OCI-LY1 (cell line): ENCODE measurements around the gene SLC49A3.
"Not testable (repeated sequence)": the region's sequence is repeated elsewhere in the genome, so short reads cannot be mapped to it uniquely, and the experiment has no call there.

Experiments used
- H2AFZ ChIP-seq: fragments of 200-600 bp; sonication (generic), shearing (Covaris generic); 2 replicates; pipeline ENCODE4 v1.6.0; 2014; ENCODE audit warnings: antibody characterized with exemption, mild to moderate bottlenecking, low read length
- H3F3A ChIP-seq: fragments of 200-600 bp; sonication (generic), shearing (Covaris generic); 2 replicates; pipeline ENCODE4 v1.6.0; 2014; ENCODE audit warnings: mild to moderate bottlenecking, antibody characterized with exemption, low read length, moderate library complexity; ENCODE audit not compliant: insufficient read depth
- H3K27ac ChIP-seq: fragments of 200-600 bp; sonication (generic); 2 replicates; pipeline ENCODE4 v1.5.1; 2014; ENCODE audit warnings: low read length, mixed run types, mild to moderate bottlenecking, low read depth; ENCODE audit not compliant: poor library complexity, severe bottlenecking
- H3K27me3 ChIP-seq: fragments of 200-600 bp; sonication (generic); 2 replicates; pipeline ENCODE4 v1.6.0; 2014; ENCODE audit warnings: antibody characterized with exemption, mild to moderate bottlenecking, low read length, moderate library complexity; ENCODE audit not compliant: insufficient read depth
- H3K36me3 ChIP-seq: fragments of 200-600 bp; sonication (generic); 2 replicates; pipeline ENCODE4 v1.6.1; 2014; ENCODE audit warnings: mild to moderate bottlenecking, antibody characterized with exemption, low read length, moderate library complexity, mixed read lengths; ENCODE audit not compliant: insufficient read depth
- H3K4me1 ChIP-seq: fragments of 200-600 bp; sonication (generic); 2 replicates; pipeline ENCODE4 v1.5.1; 2014; ENCODE audit warnings: mild to moderate bottlenecking, low read length, moderate library complexity; ENCODE audit not compliant: insufficient read depth, severe bottlenecking
- H3K4me2 ChIP-seq: fragments of 200-600 bp; sonication (generic), shearing (Covaris generic); 2 replicates; pipeline ENCODE4 v1.6.1; 2014; ENCODE audit warnings: low read length
- H3K4me3 ChIP-seq: fragments of 200-600 bp; sonication (generic); 2 replicates; pipeline ENCODE4 v1.5.1; 2014; ENCODE audit warnings: low read length, low read depth, mild to moderate bottlenecking, mixed read lengths; ENCODE audit not compliant: poor library complexity, severe bottlenecking
- H3K79me2 ChIP-seq: fragments of 200-600 bp; shearing (Covaris generic); 2 replicates; pipeline ENCODE4 v1.6.1; 2016; ENCODE audit warnings: mixed run types, low read length, mixed read lengths; ENCODE audit not compliant: insufficient read depth
- H3K9ac ChIP-seq: fragments of 200-600 bp; sonication (generic), shearing (Covaris generic); 2 replicates; pipeline ENCODE4 v1.6.1; 2014; ENCODE audit warnings: mild to moderate bottlenecking, low read length, mixed read lengths
- H3K9me2 ChIP-seq: fragments of 200-600 bp; sonication (generic), shearing (Covaris generic); 2 replicates; pipeline ENCODE4 v1.6.1; 2014; ENCODE audit warnings: low read depth, mild to moderate bottlenecking, low read length, mixed read lengths
- H3K9me3 ChIP-seq: fragments of 200-600 bp; shearing (Covaris generic); 2 replicates; pipeline ENCODE4 v1.6.1; 2014; ENCODE audit warnings: low read length, mixed read lengths
- H4K20me1 ChIP-seq: fragments of 200-600 bp; sonication (generic), shearing (Covaris generic); 2 replicates; pipeline ENCODE4 v1.6.0; 2016; ENCODE audit warnings: mild to moderate bottlenecking, low read length; ENCODE audit not compliant: insufficient read depth
- CTCF ChIP-seq: fragments of 200-600 bp; sonication (generic), shearing (Covaris generic); IDR thresholded peaks from 2 replicates; pipeline ENCODE4 v1.5.1; 2017; ENCODE audit warnings: mild to moderate bottlenecking, antibody characterized with exemption, low read length, moderate library complexity, mixed read lengths
- EZH2 ChIP-seq: fragments of 200-600 bp; sonication (generic), shearing (Covaris generic); IDR thresholded peaks from 2 replicates; pipeline ENCODE4 v1.8.0; 2017; ENCODE audit warnings: borderline replicate concordance, mixed run types, mild to moderate bottlenecking, antibody characterized with exemption, low read length, moderate library complexity, mixed read lengths

Gene SLC49A3

GRCh38 chr4:673349-674091 is 15.4 kb downstream of the SLC49A3 start:
- Histone ChIP-seq H3K9me3 (no peaks in the 10 kb centered on the region), H4K20me1 (no peaks in the 10 kb centered on the region), H3K9ac (peak overlapping the region; percentile 71), H3F3A (no peaks in the 10 kb centered on the region; the same call in 1 of the 2 replicates), H3K4me2 (peak overlapping the region; percentile 83), H3K4me3 (peak overlapping the region; percentile 79), H3K79me2 (no peaks in the 10 kb centered on the region), H3K4me1 (peaks cover 46% of the 10 kb centered on the region), H3K9me2 (no peaks in the 10 kb centered on the region), H2AFZ (no peak overlapping the region), H3K27ac (no peak overlapping the region), H3K27me3 (no peaks in the 10 kb centered on the region), H3K36me3 (peaks cover 19% of the 10 kb centered on the region)
- TF ChIP-seq CTCF = no peak
- no peak for TF ChIP-seq EZH2

GRCh38 chr4:671769-672168 is 17.2 kb downstream of the SLC49A3 start:
- Histone ChIP-seq H2AFZ (no peak overlapping the region), H3K4me2 (no peak overlapping the region), H3K79me2 (no peaks in the 10 kb centered on the region)

GRCh38 chr4:669806-670559 is 19.0 kb downstream of the SLC49A3 start:
- not testable (repeated sequence) for H3K9ac ChIP-seq, H3K79me2 ChIP-seq, H3K4me3 ChIP-seq, H3K27me3 ChIP-seq, H2AFZ ChIP-seq, H3K4me2 ChIP-seq, H3K9me2 ChIP-seq, H3K27ac ChIP-seq, H3F3A ChIP-seq, H3K9me3 ChIP-seq, H4K20me1 ChIP-seq
- Histone ChIP-seq H3K4me1 (peaks cover 11% of the 10 kb centered on the region), H3K36me3 (peaks cover 19% of the 10 kb centered on the region)

More at GRCh38 chr4:671769-672168, 17.2 kb downstream of the SLC49A3 start:
- TF ChIP-seq EZH2 = no peak
- no peak for TF ChIP-seq CTCF
- no peak overlapping the region for H3K9ac ChIP-seq
- peaks cover 19% of the 10 kb centered on the region for H3K36me3 ChIP-seq
- H3F3A ChIP-seq = no peaks in the 10 kb centered on the region; the same call in 1 of the 2 replicates
- H3K27ac ChIP-seq = no peak overlapping the region
- no peaks in the 10 kb centered on the region for H3K27me3 ChIP-seq
- peaks cover 28% of the 10 kb centered on the region for H3K4me1 ChIP-seq
- no peaks in the 10 kb centered on the region for H3K9me3 ChIP-seq
- no peaks in the 10 kb centered on the region for H3K9me2 ChIP-seq
- H3K4me3 ChIP-seq = no peak overlapping the region
- no peaks in the 10 kb centered on the region for H4K20me1 ChIP-seq

- H3K36me3 ChIP-seq = peaks cover 19% of the 10 kb centered on the region
- not testable (repeated sequence) for H2AFZ ChIP-seq
Observed at GRCh38 chr4:668219-668618, 20.7 kb downstream of the SLC49A3 start.

More at GRCh38 chr4:668219-668618, 20.7 kb downstream of the SLC49A3 start:
- not testable (repeated sequence) for H3K79me2 ChIP-seq, H3K27ac ChIP-seq, H3K4me3 ChIP-seq, H3K9me2 ChIP-seq, H3K9me3 ChIP-seq, H3F3A ChIP-seq, H3K9ac ChIP-seq, H4K20me1 ChIP-seq, H3K27me3 ChIP-seq, H3K4me2 ChIP-seq
- peaks cover 17% of the 10 kb centered on the region for H3K4me1 ChIP-seq
